B cell (primary cell): ENCODE data around the gene ARL3. TPM values are rescaled to one million over a fixed set of nuclear protein-coding genes. Genes with fewer than 3 reads are reported as not detected.

Experiments used
- ATAC-seq: fragments of 200-7000 bp; cut with Tn5 transposase; one replicate; pipeline ENCODE4 v1.10.0; 2021; ENCODE audit warnings: low read depth, mild to moderate bottlenecking, moderate number of reproducible peaks, moderate library complexity
- CTCF ChIA-PET: fragments of 350-600 bp; sonication (Branson Sonifier 250); formaldehyde crosslinking; loops from one replicate; lab custom pipeline; 2021; ENCODE audit warnings: antibody characterized with exemption, inconsistent platforms; lab: Charles Lee
- POLR2A ChIA-PET: fragments of 350-600 bp; sonication (Branson Sonifier 250); formaldehyde crosslinking; loops from one replicate; lab custom pipeline; 2021; ENCODE audit warnings: antibody characterized with exemption; lab: Charles Lee
- DNase-seq: peaks from one replicate; pipeline ENCODE4 v3.0.0; 2013
- H2AFZ ChIP-seq: 2 replicates; pipeline ENCODE4 v1.6.1; 2012; ENCODE audit warnings: mild to moderate bottlenecking, low read depth, low read length; ENCODE audit not compliant: insufficient read depth, poor library complexity, severe bottlenecking
- H3K27ac ChIP-seq, 2 donors: 1 replicate in 1 of 2; 2 replicates in 1 of 2; pipeline ENCODE4 v1.5.1; 2012 to 2013; ENCODE audit warnings: low read length in 2 of 2, mild to moderate bottlenecking in 2 of 2, moderate library complexity in 1 of 2
- H3K27me3 ChIP-seq, 4 experiments: fragments of 200-600 bp in 1 of 4; sonication (generic) in 1 of 4; replicated peaks in 1 of 4; 1 replicate in 2 of 4; 2 replicates in 2 of 4; pipeline versions ENCODE4 v1.6.1 to v1.7.0; 2013 to 2016; ENCODE audit warnings: low read length in 3 of 4, mild to moderate bottlenecking in 2 of 4, mixed read lengths in 1 of 4, moderate library complexity in 1 of 4; ENCODE audit not compliant: insufficient read depth in 4 of 4, control insufficient read depth in 3 of 4; ENCODE audit errors: control extremely low read depth in 1 of 4
- H3K36me3 ChIP-seq, 2 experiments: replicated peaks in 1 of 2; 1 replicate in 1 of 2; 2 replicates in 1 of 2; pipeline versions ENCODE4 v1.6.1 to v1.7.1; 2013; ENCODE audit warnings: low read length in 1 of 2; ENCODE audit not compliant: insufficient read depth in 2 of 2, control insufficient read depth in 1 of 2; ENCODE audit errors: control extremely low read depth in 1 of 2, extremely low read depth in 1 of 2
- H3K4me1 ChIP-seq, 2 donors: fragments of 200-600 bp in 1 of 2; sonication (generic) in 1 of 2; 1 replicate in 1 of 2; 2 replicates in 1 of 2; pipeline versions ENCODE4 v1.5.1 to v1.6.1; 2013 to 2017; ENCODE audit warnings: low read length in 2 of 2; ENCODE audit not compliant: control insufficient read depth in 2 of 2, insufficient read depth in 2 of 2
- H3K4me2 ChIP-seq: replicated peaks from 2 replicates; pipeline ENCODE3; 2012; ENCODE audit warnings: mild to moderate bottlenecking, low read depth, low read length; ENCODE audit not compliant: poor library complexity, severe bottlenecking
- H3K4me3 ChIP-seq, 5 experiments: fragments of 200-600 bp in 1 of 5; sonication (generic) in 1 of 5; 1 replicate in 3 of 5; 2 replicates in 2 of 5; pipeline versions ENCODE4 v1.5.1 to v1.7.0; 2011 to 2016; ENCODE audit warnings: low read length in 4 of 5, mild to moderate bottlenecking in 4 of 5, low read depth in 2 of 5, control low read depth in 1 of 5, moderate library complexity in 1 of 5; ENCODE audit not compliant: insufficient read depth in 1 of 5; ENCODE audit errors: control extremely low read depth in 1 of 5, extremely low read depth in 1 of 5
- H3K79me2 ChIP-seq: fragments of 200-600 bp; sonication (generic); one replicate; pipeline ENCODE4 v1.6.0; 2016; ENCODE audit warnings: low read length; ENCODE audit not compliant: control insufficient read depth, insufficient read depth
- H3K9ac ChIP-seq: fragments of 200-600 bp; sonication (generic); 2 replicates; pipeline ENCODE4 v1.6.1; 2017; ENCODE audit warnings: mild to moderate bottlenecking, low read length, moderate library complexity
- H3K9me3 ChIP-seq, 3 donors: one replicate each; pipeline versions ENCODE4 v1.6.1 to v1.7.1; 2013; ENCODE audit warnings: low read length in 2 of 3; ENCODE audit not compliant: control insufficient read depth in 2 of 3, insufficient read depth in 1 of 3; ENCODE audit errors: control extremely low read depth in 1 of 3
- H4K20me1 ChIP-seq: 2 replicates; pipeline ENCODE4 v1.6.0; 2012; ENCODE audit warnings: mild to moderate bottlenecking, low read length; ENCODE audit not compliant: insufficient read depth, control insufficient read depth, poor library complexity, severe bottlenecking
- H3K27ac Mint-ChIP-seq: one replicate; pipeline ENCODE4 v1.8.0; 2021; ENCODE audit warnings: mixed read lengths
- H3K27me3 Mint-ChIP-seq: one replicate; pipeline ENCODE4 v1.8.0; 2021; ENCODE audit warnings: mixed read lengths
- H3K4me1 Mint-ChIP-seq: one replicate; pipeline ENCODE4 v1.8.0; 2021; ENCODE audit warnings: mixed read lengths
- H3K4me3 Mint-ChIP-seq: one replicate; pipeline ENCODE4 v1.8.0; 2021; ENCODE audit warnings: mixed read lengths
- H3K9me3 Mint-ChIP-seq: one replicate; pipeline ENCODE4 v1.8.0; 2022; ENCODE audit warnings: mixed read lengths; ENCODE audit not compliant: insufficient read depth
- CTCF ChIP-seq: fragments of 200-600 bp; IDR thresholded peaks from one replicate; pipeline ENCODE4 v1.8.0; 2022; ENCODE audit warnings: antibody characterized with exemption, mild to moderate bottlenecking
- EZH2 ChIP-seq: IDR thresholded peaks from 2 replicates; pipeline ENCODE4 v1.6.1; 2012; ENCODE audit warnings: borderline replicate concordance, low read depth, mild to moderate bottlenecking, moderate library complexity, low read length; ENCODE audit not compliant: insufficient read depth, poor library complexity, severe bottlenecking
- WGBS: methylation state at CpG from one replicate; pipeline ENCODE4 v1.1.5; 2013; ENCODE audit warnings: missing lambda C conversion rate; ENCODE audit not compliant: insufficient coverage; 5-methylcytosine and 5-hydroxymethylcytosine counted together
- intact Hi-C: fragments of 100-400 bp; cut with micrococcal nuclease; formaldehyde crosslinking; loops from one replicate; pipeline ENCODE4 v1.10.0; 2022
- polyA plus RNA-seq: library from polyadenylated mRNA; depleted of rRNA; stranded (reverse); fragments of >200 nt; gene quantifications from 2 replicates; pipeline ENCODE4 v1.2.3, GENCODE V29; 2012
- total RNA-seq, 2 donors: library from RNA; stranded (reverse); fragments of 120-200 nt in 1 of 2; gene quantifications; 1 replicate in 1 of 2; 2 replicates in 1 of 2; pipeline versions ENCODE4 v1.2.3 to v1.2.4, GENCODE V29; 2013 to 2022

The ARL3 gene
- total and polyA plus RNA-seq, 2 donors (not counting 1 experiment from before 2014, with no cell fraction given), result 0.91 to 5.5 TPM

- H3K27ac ChIP-seq, result no peak overlapping the region
- H3K79me2 ChIP-seq, result peaks cover 92% of the 10 kb centered on the region
- H3K36me3 ChIP-seq, result peaks cover 0 to 19% of the 10 kb centered on the region in 2 experiments
- peaks cover 0 to 2% (median 0%) of the 10 kb centered on the region in 3 donors for H3K9me3 ChIP-seq
- H4K20me1 ChIP-seq, result peaks cover 83% of the 10 kb centered on the region
- no peaks in the 10 kb centered on the region for H3K9me3 Mint-ChIP-seq
- H3K4me3 Mint-ChIP-seq, result no peak overlapping the region
- DNase-seq, result no peak
- no peak overlapping the region for H3K9ac ChIP-seq
- ChIA-PET POLR2A (no interaction called here), CTCF (interaction anchor here (0.7 kb wide), 1 partner anchor 107 kb away, joined by 3 read pairs; no protein-coding TSS in a partner anchor)
- H3K4me1 ChIP-seq, result peaks cover 0 to 5% of the 10 kb centered on the region in 2 donors
- H3K27me3 Mint-ChIP-seq, result no peaks in the 10 kb centered on the region
- TF ChIP-seq CTCF (no peak), EZH2 (no peak)
- H2AFZ ChIP-seq, result no peak overlapping the region
- no peak overlapping the region for H3K27ac Mint-ChIP-seq
- H3K4me3 ChIP-seq, result no peak overlapping the region
- no peak for ATAC-seq
- no peak overlapping the region for H3K4me2 ChIP-seq
- 96% methylated on average over 7 of the region's 7 CpGs for WGBS
- H3K4me1 Mint-ChIP-seq, result peaks cover 26% of the 10 kb centered on the region
- intact Hi-C loops, result no loop called here
- H3K27me3 ChIP-seq, result no peaks in the 10 kb centered on the region
Observed at GRCh38 chr10:102763037-102763607, 48.9 kb upstream of the ARL3 start.

- 100% methylated on average over 3 of the region's 7 CpGs for WGBS
- ATAC-seq (no peak), DNase-seq (no peak)
- Histone ChIP-seq H3K27ac (no peak overlapping the region), H3K4me1 (peaks cover 0 to 4% of the 10 kb centered on the region in 2 donors), H3K4me3 (no peak overlapping the region), H3K27me3 (no peaks in the 10 kb centered on the region), H3K36me3 (peaks cover 0 to 19% of the 10 kb centered on the region in 2 experiments), H3K79me2 (peaks cover 92% of the 10 kb centered on the region), H3K9me3 (peaks cover 0 to 2% (median 0%) of the 10 kb centered on the region in 3 donors), H3K9ac (no peak overlapping the region), H2AFZ (no peak overlapping the region), H3K4me2 (no peak overlapping the region), H4K20me1 (peaks cover 82% of the 10 kb centered on the region)
- ChIA-PET CTCF (interaction anchor here (0.7 kb wide), 1 partner anchor 107 kb away, joined by 3 read pairs; no protein-coding TSS in a partner anchor), POLR2A (no interaction called here)
- no peak overlapping the region for H3K27ac Mint-ChIP-seq
- H3K4me1 Mint-ChIP-seq, result peaks cover 23% of the 10 kb centered on the region
- H3K9me3 Mint-ChIP-seq, result no peaks in the 10 kb centered on the region
- H3K27me3 Mint-ChIP-seq, result no peaks in the 10 kb centered on the region
- intact Hi-C loops, result no loop called here
- no peak overlapping the region for H3K4me3 Mint-ChIP-seq
- TF ChIP-seq EZH2 (no peak), CTCF (no peak)
Observed at GRCh38 chr10:102762401-102763015, 48.3 kb upstream of the ARL3 start.
